GM21576 (cell line): ENCODE results near the gene SNAPC4.
A peak's percentile ranks its signal among the peaks of the same experiment; 100 is the strongest.

Experiments
- ATAC-seq: cut with Tn5 transposase; IDR thresholded peaks from one replicate; pipeline ENCODE4 v1.9.1; 2021; ENCODE audit warnings: mild to moderate bottlenecking, moderate library complexity; ENCODE audit not compliant: unreplicated experiment

Gene SNAPC4

GRCh38 chr9:136400038-136400834 is at the start of gene SNAPC4:
SNAPC4 (minus strand) TSS chr9:136400170; CDS start chr9:136398428, 1,742 bp downstream.
- ATAC-seq = peak; percentile 67

GRCh38 chr9:136448655-136449054 is 48.7 kb upstream of the SNAPC4 start:
- ATAC-seq = no peak

GRCh38 chr9:136447173-136447778 is 47.3 kb upstream of the SNAPC4 start:
- no peak for ATAC-seq

- ATAC-seq = no peak
Measured at GRCh38 chr9:136445799-136446198, 45.8 kb upstream of the SNAPC4 start.

- no peak for ATAC-seq
Measured at GRCh38 chr9:136444102-136444501, 44.1 kb upstream of the SNAPC4 start.

- no peak for ATAC-seq
Measured at GRCh38 chr9:136443687-136444086, 43.7 kb upstream of the SNAPC4 start.

GRCh38 chr9:136443087-136443486 is 43.1 kb upstream of the SNAPC4 start:
- no peak for ATAC-seq

- no peak for ATAC-seq
Measured at GRCh38 chr9:136442265-136442664, 42.3 kb upstream of the SNAPC4 start.

GRCh38 chr9:136441681-136442245 is 41.8 kb upstream of the SNAPC4 start:
- no peak for ATAC-seq

GRCh38 chr9:136441191-136441680 is 41.3 kb upstream of the SNAPC4 start:
- ATAC-seq = no peak

GRCh38 chr9:136439481-136440408 is 39.8 kb upstream of the SNAPC4 start, which contains the start of gene INPP5E:
INPP5E (minus strand) TSS chr9:136439845; CDS start chr9:136439419, 426 bp downstream.
- peak; percentile 64 for ATAC-seq

- peak; percentile 38 for ATAC-seq
Measured at GRCh38 chr9:136438548-136439480, 38.8 kb upstream of the SNAPC4 start.

- no peak for ATAC-seq
Measured at GRCh38 chr9:136437839-136438547, 38.0 kb upstream of the SNAPC4 start.

GRCh38 chr9:136437430-136437829 is 37.5 kb upstream of the SNAPC4 start:
- no peak for ATAC-seq

- ATAC-seq = no peak
Measured at GRCh38 chr9:136436055-136436634, 36.2 kb upstream of the SNAPC4 start.

- no peak for ATAC-seq
Measured at GRCh38 chr9:136434580-136435169, 34.7 kb upstream of the SNAPC4 start.

GRCh38 chr9:136433849-136434579 is 34.0 kb upstream of the SNAPC4 start:
- no peak for ATAC-seq
